GM21619 (cell line): Measurements from ENCODE around the gene DECR2.

ENCODE experiments used
- ATAC-seq: cut with Tn5 transposase; IDR thresholded peaks from one replicate; pipeline ENCODE4 v1.9.1; 2021; ENCODE audit not compliant: unreplicated experiment

The DECR2 gene

DNA sequence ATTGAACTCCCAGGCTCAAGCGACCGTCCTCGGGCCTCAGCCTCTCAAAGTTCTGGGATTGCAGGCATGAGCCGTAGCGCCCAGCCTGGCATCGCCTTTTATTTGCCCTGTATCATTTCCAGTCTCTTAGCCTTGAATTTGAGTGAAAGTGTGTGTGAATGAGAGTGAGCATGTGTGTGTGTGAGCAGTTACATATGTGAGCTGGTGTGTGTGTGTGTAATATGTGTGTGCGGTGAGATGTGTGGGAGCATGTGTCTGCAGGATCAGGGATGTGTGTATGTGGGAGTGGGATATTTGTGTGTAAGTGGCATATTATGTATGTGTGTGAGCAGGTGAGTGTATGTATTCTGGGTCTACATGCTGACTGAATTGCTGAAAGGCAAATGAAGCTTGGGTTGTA lies 29.2 kb downstream of the DECR2 start:
- ATAC-seq = no peak

DNA sequence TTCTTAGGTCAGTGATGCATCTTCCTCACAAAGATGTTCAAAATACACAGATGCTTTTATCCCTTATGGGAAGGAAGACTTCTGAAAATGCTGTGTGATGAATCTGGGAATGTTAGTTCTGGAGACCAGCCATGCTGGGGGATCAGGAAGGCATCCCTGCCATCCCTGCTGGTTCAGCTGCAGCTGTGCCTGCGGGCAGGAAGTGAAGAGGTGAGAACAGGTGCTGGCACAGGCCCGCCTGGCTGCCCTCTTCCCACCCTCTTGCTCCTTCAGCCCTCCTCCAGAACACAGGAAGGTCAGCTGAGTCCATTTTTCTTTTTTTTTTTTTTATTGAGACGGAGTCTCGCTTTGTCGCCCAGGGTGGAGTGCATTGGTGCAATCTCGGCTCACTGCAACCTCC lies 38.9 kb downstream of the DECR2 start:
- no peak for ATAC-seq

DNA sequence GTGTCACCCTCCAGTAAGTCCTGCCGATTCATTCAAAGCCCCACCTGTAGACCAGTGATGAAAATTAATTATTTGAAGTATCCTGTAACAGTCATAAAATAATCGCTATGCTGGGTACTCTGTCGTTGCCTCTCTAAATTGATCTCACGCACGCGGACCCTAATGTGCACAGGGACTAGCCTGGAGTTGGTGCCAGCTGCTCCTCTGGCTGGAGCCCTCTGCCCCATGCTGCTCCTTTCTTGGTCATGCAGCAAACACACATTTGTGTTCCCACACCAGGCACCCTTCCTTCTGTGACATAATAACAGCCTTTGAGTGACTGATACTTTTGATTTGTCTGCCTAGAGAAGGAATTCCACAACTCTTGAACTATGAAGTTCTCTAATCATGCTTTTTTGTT lies 39.8 kb downstream of the DECR2 start:
- no peak for ATAC-seq

DNA sequence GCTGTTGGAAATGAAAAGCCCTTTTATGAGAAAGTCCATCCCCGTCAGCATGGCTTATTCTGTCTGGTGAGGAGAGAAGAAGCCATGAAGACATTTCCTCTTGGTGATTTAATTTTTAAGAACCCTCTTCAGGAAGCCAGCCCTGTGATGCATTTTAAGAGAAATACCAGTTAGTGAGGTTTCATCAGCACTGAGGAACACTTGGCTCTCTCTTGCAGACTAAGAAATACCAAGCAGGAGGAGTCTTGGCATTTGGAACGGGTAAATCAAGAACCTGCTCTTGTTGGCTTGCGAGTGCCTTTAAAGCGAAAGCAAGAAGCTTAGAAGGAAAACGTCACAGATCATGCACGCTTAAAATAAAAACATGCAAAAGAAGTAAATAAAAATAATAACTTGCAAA lies 41.3 kb downstream of the DECR2 start:
- no peak for ATAC-seq

DNA sequence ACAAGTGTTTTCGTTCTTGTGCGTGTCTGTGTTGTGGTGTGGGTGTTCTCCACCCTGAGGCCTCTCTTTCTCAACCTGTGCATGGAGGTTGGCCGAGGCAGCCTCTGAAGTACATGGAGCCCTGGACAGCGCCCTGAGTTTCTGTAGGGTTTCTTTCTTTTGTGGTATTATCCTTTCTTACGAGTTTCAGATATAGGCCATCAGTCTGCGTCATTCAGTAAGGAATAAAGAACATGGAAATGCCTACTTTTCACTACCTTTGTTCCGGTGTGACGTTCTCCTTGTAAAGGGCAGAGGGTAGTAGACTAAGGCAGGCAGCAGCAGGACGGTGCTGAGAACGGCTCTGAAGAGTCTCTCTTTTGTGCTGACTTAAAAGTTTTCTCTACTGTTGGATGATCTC lies 42.3 kb downstream of the DECR2 start:
- no peak for ATAC-seq

DNA sequence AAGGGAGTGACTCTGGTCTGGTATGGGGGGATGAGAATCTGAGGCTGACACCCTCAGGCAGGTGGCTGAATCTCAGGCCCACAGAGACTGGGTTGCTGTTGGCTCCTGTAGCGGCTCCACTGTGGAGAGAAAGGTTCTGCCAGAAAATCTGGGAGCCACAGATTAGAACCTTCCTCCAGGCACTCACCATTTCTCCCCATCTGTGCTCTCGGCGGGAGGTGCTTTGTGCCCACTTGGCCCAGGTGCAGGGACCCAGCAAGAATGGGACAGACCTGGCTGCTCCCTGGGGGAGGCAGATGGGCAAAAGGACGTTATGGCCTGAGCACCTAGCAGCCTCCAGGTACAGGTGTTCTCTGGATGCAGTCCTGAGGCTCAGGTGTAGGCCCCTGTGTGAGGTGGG lies 43.9 kb downstream of the DECR2 start:
- no peak for ATAC-seq

DNA sequence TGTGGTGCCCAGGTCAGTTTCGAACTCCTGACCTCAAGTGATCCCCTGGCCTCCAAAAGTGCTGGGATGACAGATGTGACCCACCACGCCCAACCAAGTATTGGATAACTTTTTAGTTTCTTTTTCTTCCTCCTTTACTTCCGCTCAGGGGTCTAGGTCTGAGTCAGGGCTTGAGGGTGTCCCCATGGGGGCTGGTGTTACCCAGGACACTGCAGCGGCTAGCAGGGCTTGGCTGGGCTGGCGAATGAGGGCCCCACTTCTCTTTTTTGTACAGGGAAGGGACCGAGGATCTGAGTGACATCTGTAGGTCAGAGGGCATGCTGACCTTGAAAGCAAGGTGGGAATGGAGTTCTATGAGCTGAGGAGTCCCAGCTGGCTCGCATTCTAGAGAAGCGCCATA lies 48.7 kb downstream of the DECR2 start:
- ATAC-seq = no peak

DNA sequence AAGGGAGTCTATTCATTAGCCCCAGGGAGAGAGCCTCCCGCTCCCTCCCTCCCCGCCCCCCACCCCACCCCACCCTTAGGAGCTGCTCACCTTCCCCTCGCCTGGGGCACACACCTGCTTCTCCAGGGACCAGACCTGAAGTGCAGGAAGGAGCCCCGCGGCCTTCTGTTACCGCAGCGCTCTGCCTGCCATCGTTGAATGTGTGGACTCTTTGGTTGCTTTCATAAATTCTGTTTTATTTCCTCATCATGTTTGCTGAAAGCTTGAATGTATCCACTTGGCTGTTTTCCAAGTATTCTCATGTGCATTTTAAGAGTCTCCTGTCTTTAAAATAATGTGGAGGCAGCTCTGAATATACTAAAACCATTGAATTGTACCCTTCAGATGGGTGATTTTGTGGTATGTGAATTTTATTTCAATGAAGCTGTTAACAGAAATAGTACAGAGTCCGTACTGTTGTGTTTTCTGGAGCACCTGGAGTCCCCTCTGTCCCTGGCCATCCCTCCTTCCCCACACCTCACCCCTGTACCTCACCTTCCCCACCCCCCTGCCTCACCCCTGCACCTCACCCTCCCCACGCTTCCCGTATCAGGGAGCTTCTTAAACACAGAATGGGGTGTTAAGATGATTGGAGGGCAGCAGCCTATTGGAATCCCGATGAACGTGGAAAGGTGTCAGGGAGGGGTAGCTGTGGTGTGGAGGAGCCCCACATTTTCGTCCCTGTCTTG lies 49.3 kb downstream of the DECR2 start:
- no peak for ATAC-seq

DNA sequence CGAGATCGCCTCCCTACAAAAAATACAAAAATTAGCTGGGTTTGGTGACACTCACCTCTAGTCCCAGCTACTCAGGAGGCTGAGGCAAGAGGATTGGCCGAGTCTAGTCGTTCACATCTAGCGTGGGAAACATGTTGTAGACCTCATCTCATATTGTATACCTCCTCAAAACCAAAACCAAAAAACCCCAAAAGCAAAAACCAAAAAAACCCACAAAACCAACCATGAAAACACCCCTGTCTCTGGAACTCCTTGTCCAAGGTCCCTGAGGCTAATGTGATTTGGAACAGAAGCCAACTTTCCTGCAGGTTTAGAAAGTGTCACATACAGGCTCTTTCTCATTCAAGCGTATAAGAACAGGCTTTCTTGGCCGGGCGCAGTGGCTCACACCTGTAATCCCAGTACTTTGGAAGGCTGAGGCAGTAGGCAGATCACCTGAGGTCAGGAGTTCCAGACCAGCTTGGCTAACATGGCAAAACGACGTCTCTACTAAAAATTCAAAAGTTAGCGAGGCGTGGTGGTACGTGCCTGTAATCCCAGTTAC lies 52.8 kb downstream of the DECR2 start:
- no peak for ATAC-seq

DNA sequence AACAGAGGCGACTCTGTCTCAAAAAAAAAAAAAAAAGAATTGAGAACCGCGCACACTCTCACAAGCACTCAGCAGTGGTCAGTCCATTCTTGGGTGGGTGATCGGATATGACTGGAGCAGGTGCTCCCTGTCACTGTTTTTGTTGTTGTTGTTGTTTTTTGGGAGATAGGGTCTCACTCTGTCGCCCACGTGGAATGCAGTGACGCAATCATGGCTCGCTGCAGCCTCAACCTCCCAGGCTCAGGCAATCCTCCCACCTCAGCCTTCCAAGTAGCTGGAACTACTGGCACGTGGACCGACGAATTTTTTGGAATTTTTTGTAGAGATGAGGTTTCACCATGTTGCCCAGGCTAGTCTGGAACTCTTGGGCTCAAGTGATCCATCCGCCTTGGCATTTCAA lies 53.8 kb downstream of the DECR2 start:
- no peak for ATAC-seq

DNA sequence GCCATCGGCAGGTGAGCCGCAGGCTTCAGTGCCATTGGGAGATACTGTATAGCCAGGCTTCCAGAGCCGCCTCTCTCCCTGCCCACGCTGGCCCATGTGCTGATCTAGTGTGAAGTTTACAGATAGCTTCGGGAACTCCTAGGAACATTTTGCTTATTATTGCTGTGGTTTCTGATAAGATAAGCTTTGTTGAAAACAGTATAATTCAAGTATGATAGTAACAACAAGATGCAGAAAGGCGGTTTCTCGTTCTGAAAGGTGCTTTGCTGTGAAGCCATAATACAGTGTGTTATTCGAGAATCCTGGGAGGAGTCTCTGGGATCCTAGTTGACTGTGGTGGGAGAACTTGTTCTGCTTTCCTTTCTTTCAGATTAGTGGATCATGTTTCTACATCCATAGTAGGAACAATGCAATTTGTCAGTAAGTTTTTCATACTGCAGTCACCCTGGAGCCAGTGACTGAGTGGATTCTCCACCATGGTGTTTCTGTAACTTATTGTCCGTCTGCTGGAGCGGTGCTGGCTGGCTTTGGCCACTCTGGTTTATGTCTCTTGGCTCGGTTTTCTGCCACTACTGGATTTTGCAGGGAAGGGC lies 55.3 kb downstream of the DECR2 start:
- ATAC-seq = no peak

DNA sequence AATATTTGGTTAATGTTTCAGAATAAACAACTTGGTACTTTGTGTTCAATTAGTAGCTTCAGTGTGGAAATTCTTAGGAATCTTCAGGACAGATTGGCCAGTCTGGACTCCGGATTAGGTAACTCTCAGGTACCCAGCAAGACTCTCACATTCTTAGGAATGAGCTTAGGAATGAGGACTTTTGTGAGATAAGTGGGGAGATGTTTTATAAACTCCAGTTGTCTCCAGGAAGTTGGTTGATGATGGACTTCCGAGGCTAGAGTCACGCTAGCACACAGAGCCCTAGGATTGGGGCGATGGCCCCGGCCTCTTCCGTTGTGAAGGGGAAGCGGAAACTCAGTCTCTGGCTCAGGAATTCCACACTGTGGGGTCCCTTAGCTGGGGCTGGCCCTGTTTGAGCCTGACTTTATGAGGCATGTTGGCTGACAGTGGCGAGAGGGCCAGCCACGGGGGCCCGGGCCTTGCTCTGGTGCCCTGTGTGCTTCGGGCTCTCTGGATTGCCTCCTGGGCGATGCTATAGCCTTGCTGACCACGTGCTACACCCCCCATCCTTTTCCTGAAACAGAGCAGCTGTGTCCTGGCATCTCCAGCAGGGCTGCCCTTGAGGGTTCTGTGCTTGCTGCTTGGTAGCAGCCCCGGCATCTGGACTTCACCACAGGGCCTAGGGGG lies 56.2 kb downstream of the DECR2 start:
- no peak for ATAC-seq

DNA sequence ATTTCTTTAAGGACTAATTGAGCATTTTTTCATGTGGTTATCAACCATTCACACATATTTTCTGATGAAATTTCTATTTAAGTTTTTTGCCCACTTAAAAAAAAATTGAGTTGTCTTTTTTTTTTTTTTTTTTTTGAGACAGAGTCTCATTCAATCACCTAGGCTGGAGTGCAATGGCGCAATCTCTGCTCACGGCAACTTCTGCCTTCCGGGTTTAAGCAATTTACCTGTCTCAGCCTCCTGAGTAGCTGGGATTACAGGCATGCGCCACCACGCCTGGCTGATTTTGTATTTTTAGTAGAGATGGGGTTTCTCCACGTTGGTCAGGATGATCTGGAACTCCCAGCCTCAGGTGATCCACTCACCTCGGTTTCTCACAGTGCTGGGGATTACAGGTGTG lies 58.1 kb downstream of the DECR2 start:
- ATAC-seq = no peak

DNA sequence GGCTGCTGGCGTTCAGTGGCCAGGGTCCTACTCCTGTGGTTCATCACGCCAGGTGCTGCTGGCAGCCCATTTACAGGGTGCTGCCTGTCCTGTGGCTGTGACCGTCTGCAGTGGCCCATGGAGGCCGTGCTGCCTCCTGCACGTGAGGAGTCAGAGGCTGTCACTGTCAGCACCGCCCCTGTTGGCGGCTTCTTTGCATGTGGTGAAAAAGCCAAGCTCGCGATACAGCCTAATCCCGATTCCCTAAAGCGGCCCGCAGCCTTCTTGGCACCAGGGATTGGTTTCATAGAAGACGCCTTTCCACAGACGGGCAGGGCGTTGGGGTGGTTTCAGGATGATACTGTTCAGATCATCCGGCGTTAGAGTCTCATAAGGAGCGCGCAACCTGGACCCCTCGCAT lies 59.1 kb downstream of the DECR2 start:
- ATAC-seq = no peak
